ENCODE results near the gene KLF13.

DNA sequence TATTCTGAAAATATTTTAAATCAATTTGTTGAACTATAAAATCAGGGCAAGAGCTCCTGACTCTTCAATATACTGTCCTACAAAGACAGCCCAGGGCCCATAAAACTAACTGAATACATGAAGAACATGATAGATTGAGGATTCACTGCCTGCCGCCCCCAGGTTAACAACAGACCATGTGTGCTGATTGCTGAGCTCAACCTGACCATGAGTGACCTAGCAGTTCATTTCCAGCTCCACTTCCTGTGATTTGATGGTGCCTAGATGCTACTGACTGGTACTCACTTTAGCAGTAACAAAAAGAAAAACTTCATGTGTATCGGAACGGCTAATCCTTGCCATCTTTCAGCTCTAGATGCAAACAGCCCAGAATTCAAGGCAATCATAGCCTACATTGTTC lies 9.6 kb upstream of the KLF13 start:
- TF ChIP-seq POLR2A (IDR thresholded peaks at IDR 0.05) (no peak), CTCF (IDR thresholded peaks at IDR 0.05) (no peak)
